Stromal cell of bone marrow (primary cell): ENCODE results near the gene CGA.

ENCODE experiments used
- DNase-seq: peaks from one replicate; pipeline ENCODE4 v3.0.0-alpha.2; 2012; ENCODE audit warnings: low read depth

CGA gene

DNA sequence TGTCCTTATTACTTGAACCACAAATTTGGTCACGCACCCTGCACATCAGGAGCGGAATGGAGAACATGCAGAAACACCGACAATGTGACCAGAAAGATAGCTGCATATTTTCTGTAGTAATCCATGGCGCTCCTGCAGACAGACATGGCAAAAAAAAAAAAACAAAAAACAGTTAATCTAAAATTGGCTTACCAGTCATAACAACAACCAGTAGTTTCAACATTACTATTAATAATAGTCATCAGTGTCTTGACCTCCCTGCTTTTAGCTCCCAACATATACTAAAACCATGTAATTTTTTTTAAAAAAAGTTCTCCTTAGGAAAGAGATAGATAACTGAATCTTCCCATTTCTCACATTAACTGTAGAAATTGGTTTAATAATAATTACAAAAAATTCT is 6.8 kb downstream of the CGA start:
- DNase-seq, result no peak

DNA sequence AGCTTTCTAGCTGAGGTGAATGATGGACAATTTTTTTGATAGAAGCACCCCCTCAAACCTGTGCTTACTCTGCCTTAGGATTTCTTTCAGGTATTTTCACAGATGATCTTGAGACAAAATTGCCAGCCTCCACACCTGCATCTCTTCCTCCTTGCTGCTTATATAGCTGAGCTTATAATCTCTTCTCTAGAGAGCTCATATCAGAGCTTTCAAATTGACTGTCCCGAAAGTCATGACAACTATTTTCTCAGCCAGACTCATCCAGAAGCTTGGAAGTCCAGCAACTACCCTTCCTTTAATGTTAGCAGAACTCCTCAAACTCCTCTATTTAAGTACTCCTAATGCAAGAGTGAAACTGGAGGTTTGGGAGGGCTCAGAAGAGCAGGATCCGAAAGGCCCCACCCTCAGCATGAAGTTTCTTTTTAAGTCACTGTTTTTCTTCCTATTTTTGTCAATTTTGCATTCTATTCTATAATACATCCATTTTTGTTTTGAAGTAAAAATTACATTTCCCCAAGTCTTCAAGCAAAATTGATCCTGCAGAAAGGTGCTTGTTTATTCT is 12.7 kb downstream of the CGA start:
- DNase-seq, result no peak

DNA sequence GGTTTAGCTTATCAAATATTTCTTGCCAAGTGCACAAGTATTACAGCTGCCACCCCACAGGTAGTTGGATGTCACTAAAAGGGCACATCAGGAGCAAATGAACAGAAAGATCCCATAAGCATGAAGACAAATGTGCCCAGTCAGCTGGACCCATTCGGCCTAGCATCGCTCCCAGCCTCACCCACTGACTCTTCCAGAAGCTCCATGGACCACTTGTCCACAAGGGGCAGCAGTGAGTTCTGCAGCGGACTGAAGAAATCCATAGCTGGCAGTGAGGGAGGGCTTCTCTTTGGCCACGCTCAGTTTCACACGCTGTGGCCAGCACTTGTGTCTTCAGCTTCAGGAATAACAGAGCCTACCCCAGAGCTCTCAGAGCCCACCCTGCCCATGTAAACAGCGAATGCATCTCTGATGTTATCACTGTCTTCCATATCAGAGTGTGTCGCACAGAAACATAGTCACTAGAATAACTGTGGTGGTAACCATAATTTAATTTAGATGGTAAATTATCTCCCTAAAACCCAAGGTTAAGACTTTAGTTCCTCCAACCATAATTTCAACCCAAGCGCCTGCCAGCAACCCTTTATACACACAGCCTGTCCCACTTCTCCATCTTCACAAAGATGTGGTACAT is 15.8 kb downstream of the CGA start:
- DNase-seq, result peak; percentile 26

DNA sequence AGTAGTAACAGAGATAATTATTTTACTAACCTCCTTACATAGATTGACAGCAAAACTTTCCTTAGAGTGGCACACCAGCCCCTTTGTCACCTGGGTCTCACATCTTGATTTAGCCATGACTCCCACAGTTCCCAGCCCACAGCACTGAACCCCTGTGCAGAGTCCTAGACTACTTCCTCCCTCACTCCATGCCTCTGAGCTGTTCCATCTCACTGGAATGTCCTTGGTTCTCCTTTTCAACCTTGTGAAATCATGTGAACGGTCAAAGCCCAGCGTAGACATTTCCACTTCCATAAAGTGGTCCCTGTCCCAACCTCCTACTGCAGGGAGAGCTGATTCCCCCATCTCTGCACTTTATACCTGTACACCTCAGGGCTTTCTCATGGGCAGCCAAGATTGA is 19.7 kb downstream of the CGA start:
- DNase-seq, result no peak

DNA sequence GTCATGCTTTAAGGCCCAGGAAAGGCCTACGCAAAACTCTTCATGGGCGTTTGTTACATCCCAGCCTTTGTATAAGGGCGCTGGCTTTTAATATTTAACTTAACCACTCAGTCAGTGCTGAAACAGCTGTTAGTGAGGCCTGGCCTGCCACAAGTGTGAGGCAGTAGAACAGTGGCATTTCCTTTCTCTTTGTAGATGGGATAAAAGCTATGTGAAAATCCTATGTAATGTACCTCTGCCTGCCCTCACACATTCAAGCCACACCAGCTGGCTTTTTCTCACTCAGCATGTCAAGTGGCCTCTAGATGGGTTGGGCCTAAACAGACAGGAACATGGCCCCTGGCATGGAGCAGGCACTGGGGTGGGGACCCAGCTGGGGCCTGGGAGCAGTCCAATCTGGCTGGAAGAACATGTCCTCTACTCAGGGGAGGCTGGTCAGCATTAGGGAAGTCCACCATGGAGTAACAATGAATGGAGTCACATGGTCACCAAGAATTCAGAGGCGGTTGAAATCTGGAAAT is 20.7 kb downstream of the CGA start:
- no peak for DNase-seq

DNA sequence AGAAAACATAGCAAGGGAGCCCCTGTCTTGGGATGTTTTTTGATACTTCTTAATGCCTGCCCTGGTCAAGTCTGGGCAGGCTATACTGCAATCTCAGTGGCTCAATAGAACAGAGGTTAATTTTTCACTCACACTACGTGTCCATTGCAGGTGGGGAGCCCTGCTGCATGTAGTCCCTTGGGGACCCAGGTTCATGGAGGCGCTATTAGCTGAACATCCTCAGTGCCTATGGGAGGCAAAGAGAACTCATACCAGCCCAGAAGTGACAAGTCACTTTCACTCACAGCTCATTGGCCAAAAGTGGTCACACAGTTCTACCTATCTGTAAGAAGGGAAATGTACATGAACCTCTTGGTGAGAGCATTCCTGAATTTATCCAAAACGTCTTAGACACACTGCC is 23.2 kb downstream of the CGA start:
- no peak for DNase-seq

DNA sequence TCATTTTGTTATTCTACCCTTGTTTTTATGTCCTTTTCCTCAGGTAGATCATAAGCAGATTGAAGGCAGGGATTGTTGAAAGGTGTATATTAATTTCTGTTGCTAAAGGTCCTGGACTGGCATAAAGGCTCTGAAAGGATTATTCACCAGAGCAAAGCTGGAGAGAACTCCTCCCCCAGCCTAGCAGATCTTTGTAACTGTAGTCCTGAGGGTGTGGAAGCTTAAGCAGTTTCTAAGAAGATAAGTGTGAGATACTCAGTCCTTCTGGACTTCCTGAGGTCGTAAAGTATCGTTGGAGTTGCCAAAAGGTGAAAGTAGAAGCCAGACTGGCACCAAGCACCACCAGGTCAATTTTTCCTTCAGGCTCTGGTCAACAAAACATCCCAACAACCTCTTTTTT is 24.2 kb downstream of the CGA start:
- DNase-seq, result no peak

DNA sequence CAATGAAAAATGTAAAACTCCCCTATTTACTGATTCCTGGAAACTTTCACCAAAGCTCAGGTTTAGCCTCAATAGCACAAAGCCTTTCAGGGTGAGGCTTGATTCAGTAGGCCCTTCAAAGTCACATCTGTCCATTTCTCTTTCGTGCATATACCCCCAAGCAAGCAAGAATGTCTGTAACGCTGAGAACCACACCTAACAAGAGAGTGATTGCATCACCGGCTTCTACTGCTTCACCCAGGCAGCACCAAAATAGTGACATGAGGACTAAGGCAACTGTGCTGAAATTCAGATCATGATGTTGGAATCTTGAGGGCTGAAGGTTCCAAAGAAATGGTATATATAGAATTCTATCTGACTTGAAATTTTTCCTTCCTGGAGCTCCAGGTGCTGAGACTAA is 26.1 kb downstream of the CGA start:
- DNase-seq, result no peak

DNA sequence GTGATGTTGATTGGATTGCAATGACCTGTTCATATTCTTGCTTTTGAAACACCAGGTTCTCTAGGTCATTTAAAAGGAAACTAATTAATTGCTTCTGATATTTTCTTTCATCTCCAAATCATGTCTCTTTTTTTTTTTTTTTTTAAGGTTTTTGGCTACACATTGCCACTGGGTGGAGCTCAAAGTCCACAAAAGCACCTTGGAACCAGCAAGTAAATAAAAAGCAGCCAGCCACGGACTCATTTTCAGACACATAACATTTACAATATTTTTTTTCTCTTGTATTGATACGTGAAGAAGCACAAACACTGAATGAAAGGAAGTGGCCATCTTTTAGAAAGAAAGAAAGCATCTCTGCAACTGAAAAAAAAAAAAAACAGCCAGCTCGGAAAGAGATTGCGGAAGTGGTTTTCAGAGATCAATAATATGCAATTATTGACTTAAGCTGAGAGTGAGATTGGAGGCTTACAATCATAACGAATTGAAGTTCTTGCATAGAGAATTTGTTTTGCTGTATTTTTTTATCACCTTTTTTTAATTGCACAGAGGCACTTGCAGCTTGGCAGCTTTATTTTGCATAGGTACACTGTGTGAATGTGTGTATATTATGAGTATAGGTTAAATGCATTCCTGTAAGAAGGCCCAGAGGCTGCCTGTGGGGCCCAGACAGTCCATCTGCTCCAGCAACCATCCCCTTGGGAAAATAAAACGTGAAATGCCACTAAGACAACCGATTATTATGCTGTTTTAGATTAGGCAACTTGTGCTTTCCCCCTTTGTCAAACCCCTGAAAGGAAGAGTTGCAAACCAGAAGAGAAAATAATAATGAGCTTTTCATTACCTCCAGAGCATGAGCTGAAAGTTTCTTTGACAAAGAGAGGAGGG is 28.2 kb downstream of the CGA start:
- DNase-seq, result peak; percentile 43

DNA sequence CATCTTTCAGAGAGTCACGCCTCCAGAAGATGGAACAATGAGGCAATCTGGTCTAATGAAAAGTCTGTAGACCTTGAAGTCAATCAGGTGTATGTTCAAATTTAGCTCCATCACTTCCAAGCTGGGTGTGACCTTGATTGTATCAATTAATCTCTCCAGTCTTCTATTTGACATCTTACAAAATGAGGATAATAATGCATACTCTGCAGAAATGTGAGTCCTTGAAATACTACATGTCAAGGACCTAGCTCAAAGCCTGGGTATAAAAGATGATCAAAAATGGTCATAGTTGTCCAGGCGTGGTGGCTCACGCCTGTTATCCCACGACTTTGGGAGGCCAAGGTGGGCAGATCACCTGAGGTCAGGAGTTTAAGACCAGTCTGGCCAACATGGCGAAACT is 29.8 kb downstream of the CGA start:
- no peak for DNase-seq

DNA sequence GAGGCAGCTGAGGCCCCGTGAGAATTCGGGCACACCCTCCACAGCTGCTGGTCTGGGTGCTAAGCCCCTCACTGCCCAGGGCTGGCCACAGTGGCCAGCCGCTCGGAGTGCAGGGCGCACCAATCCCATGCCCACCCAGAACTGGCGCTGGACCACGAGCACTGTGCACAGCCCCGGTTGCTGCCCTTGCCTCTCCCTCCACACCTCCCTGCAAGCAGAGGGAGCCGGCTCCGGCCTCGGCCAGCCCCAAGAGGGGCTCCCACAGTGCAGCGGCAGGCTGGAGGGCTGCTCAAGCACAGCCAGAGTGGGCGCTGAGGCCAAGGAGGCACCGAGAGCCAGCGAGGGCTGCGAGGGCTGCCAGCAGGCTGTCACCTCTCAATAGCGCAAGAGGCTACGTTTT is 35.0 kb downstream of the CGA start:
- no peak for DNase-seq

DNA sequence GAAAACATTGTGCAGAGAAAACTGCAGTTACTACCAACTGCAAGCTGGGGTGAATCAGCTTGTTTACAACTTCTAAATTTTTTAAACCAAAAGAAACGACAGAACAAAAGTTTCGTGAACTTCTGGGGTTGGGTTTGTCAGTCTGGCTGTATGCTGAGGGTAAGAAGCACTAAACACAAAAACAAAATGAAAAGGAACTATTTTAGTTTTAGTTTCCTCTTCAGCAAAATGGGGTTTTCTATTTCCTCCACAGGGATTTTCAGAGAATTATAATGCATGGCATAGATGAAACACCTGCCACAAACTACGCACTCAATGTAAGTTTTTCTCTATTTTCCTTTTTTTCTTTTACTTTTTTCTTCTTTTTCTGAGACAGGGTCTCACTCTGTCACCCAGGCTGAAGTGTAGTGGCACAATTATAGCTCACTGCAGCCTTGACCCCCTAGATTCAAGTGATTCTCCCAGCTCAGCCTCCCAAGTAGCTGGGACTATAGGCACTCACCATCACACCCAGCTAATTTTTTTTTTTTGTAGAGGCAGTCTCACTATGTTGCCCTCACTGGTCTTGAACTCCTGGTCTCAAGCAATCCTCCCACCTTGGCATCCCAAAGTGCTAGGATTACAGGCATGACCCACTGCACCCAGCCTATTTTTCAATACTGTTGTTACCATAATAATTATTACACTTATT is 40.6 kb downstream of the CGA start:
- DNase-seq, result no peak

DNA sequence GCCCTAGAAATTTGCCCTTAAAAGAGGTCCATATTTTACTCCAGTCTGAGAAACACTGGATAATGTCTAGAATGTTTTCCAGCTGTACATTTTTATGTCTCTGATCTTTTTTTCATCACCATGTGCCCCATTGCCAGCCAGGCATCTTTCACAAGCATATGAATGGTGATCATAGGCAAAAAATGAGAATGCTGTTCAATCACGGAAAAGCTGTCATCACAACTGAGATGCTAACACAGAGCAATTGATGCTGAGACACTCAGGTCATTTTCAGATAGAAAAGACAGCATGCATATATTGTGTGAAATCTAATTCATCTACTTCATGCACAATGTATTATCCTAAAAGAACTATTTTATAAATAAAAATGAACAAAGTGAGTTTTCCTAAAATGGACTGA is 41.6 kb downstream of the CGA start:
- no peak for DNase-seq

DNA sequence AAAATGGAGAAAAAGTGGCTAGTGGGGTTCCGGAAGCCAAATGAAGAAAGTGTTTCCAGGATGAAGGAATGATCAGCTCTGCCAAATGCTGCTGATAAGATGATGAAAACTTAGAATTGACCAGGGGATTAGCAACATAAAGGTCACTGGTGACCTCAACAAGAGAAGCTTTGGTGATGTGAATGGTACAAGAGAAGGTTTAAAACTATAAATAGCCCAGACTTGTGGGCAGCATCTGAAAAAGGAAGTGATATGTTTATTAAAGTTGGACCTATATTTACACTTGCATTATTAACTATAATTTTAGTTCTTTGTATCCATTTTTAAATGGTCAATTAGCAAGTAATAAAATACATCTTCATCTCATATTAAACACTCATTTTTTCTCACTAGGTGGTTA is 45.1 kb downstream of the CGA start:
- DNase-seq, result no peak

DNA sequence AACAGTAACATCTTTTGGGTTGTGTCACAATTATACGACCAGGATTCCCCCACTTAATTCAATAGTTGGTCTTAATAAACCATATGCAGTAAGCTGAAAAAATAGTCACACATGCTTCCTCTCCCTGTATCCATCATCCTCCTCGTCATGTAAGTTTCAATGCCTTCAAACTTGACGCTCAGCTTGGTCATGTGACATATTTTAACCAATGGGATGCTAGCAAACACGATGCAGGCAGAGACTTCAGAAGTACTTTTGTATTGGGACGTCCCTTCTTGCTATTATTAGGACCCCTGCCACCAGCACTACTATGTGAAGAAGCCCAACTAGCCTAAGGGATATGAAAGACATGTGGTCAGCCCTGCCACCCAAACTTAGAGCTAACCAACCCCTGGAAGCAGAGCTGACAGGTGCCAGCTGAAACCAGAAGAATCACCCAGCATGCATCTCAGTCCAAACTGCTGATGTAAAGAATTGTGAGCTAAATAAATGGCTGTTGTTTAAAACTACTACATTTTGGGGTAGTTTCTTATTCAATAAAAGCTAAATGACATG is 49.3 kb downstream of the CGA start:
- DNase-seq, result no peak

DNA sequence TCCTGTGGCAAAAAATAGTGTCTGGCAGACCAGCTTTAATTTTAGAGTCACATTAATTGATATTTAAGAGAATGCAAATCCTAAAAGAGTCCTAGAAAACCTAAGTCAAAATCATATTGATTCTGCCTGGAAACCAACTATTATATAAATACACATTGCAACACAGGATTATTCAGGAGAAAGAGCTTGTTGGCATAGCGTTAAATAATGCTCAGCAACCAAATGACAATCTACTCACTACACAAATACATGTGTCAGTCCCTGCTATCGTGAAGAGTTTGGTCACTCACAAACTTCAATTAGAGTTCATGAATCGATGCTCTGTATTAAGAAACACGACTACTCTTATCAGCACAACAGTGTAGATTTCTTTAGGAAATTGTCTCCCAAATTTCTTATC is 54.2 kb downstream of the CGA start:
- no peak for DNase-seq
